ENCODE results near the gene OTC.

OTC gene

GRCh38 chrX:38400389-38400910 is 48.0 kb downstream of the OTC start:
- ChIA-PET POLR2A (ENCODE audit: low non-redundant PET) (no interaction called here), CTCF (interaction anchor here (0.8 kb wide), 1 partner anchor 111 kb away, joined by 4 read pairs; no protein-coding TSS in a partner anchor)
- no peak for TF ChIP-seq CTCF (conservative IDR thresholded peaks at IDR 0.05; ENCODE audit: low read depth)
- no peak overlapping the region for H3K27ac ChIP-seq
- no peak for DNase-seq (ENCODE audit: low spot score)

- POLR2A ChIA-PET (ENCODE audit: low non-redundant PET) = no interaction called here
Measured at GRCh38 chrX:38402118-38402517, 49.7 kb downstream of the OTC start.

GRCh38 chrX:38403834-38404233 is 51.4 kb downstream of the OTC start:
- ChIA-PET POLR2A (ENCODE audit: low non-redundant PET) (no interaction called here), CTCF (no interaction called here)

More at GRCh38 chrX:38402118-38402517, 49.7 kb downstream of the OTC start:
- H3K27ac ChIP-seq = no peak overlapping the region
- no peak for TF ChIP-seq CTCF (conservative IDR thresholded peaks at IDR 0.05; ENCODE audit: low read depth)
- CTCF ChIA-PET = no interaction called here
- no peak for DNase-seq (ENCODE audit: low spot score)

GRCh38 chrX:38407126-38407525 is 54.7 kb downstream of the OTC start:
- TF ChIP-seq CTCF (conservative IDR thresholded peaks at IDR 0.05; ENCODE audit: low read depth) = no peak
- CTCF ChIA-PET = interaction anchor here (0.5 kb wide), 1 partner anchor 8 kb away, joined by 3 read pairs; no protein-coding TSS in a partner anchor

More at GRCh38 chrX:38403834-38404233, 51.4 kb downstream of the OTC start:
- DNase-seq (ENCODE audit: low spot score) = no peak
- no peak for TF ChIP-seq CTCF (conservative IDR thresholded peaks at IDR 0.05; ENCODE audit: low read depth)
- no peak overlapping the region for H3K27ac ChIP-seq

GRCh38 chrX:38409289-38409688 is 56.9 kb downstream of the OTC start:
- TF ChIP-seq CTCF (conservative IDR thresholded peaks at IDR 0.05; ENCODE audit: low read depth) = no peak
- ChIA-PET CTCF (no interaction called here), POLR2A (ENCODE audit: low non-redundant PET) (no interaction called here)
- no peak overlapping the region for H3K27ac ChIP-seq
- DNase-seq (ENCODE audit: low spot score) = no peak

More at GRCh38 chrX:38407126-38407525, 54.7 kb downstream of the OTC start:
- DNase-seq (ENCODE audit: low spot score) = no peak
- POLR2A ChIA-PET (ENCODE audit: low non-redundant PET) = no interaction called here
- no peak overlapping the region for H3K27ac ChIP-seq

GRCh38 chrX:38426785-38427184 is 74.4 kb downstream of the OTC start:
- ChIA-PET CTCF (no interaction called here), POLR2A (ENCODE audit: low non-redundant PET) (no interaction called here)
- TF ChIP-seq CTCF (conservative IDR thresholded peaks at IDR 0.05; ENCODE audit: low read depth) = no peak
- DNase-seq (ENCODE audit: low spot score) = peak; percentile 20
- H3K27ac ChIP-seq = no peak overlapping the region

Data from RWPE1 (cell line).